Fibroblast of lung (primary cell): Measurements from ENCODE around the gene COL16A1.

Experiments used
- CTCF ChIP-seq, 2 donors: IDR thresholded peaks in 1 of 2; conservative IDR thresholded peaks in 1 of 2; 1 replicate in 1 of 2; 2 replicates in 1 of 2; pipeline ENCODE4 v1.5.1; 2011 to 2012; ENCODE audit warnings: low read length in 2 of 2, control low read depth in 1 of 2, inconsistent platforms in 1 of 2, low read depth in 1 of 2, mild to moderate bottlenecking in 1 of 2
- EZH2 ChIP-seq: IDR thresholded peaks from 2 replicates; pipeline ENCODE4 v1.5.1; 2012; ENCODE audit warnings: low read length, control low read depth, mild to moderate bottlenecking; ENCODE audit errors: missing control alignments

DNA sequence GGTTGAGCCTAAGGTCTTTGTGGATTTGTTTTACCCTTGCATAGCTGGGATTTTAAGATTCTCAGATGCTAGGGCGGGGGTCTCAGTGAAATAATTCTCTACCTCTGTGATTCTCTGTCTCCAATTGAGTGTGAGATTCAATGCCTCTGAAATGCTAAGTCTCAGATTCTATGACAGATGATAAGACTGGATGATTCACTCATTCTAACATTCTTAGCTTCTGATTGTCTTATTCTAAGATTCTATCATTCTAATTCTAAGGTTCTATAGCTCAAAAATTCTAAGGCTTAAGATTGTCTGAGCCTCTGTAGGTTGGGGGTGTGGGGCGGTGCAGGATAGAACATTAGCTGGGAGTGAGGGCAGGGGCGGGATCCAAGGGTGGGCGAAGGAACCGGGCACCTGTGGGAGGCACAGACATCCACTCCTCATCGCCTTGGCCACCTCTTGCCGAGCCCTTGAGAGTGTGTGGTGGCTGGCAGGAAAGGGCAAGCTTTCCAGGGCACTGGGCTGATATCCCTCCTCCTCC, 30.8 kb upstream of the COL16A1 start:
- TF ChIP-seq EZH2 (no peak), CTCF (conservative IDR thresholded peaks at IDR 0.05 in 1 of 2, IDR thresholded peaks at IDR 0.05 in 1 of 2; ENCODE audit: low read depth in 1 of 2, low read length in 2 of 2) (no peak)
